ENCODE data around the gene SERTAD3.
A peak's percentile ranks its signal among the peaks of the same experiment; 100 is the strongest.
"Not testable (repeated sequence)": the region's sequence is repeated elsewhere in the genome, so short reads cannot be mapped to it uniquely, and the experiment has no call there.

The SERTAD3 gene

DNA sequence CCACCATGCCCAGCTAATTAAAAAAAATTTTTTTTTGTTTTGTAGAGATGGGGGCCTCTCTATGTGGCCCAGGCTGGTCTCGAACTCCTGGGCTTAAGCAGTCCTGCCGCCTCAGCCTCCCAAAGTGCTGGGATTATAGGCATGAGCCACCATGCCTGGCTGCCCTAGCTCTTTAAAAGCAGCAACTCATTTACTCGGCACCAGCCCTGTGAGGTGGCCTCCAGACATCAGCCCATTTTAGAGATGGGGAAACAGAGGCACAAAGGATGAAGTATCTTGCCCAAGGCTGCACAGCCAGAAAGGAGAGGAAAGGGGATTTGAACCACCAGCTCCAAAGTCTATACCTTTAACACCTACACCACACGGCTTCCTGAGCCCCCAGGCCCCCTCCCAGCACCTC is 31.3 kb downstream of the SERTAD3 start:
- no peak for DNase-seq (ENCODE audit: insufficient read length, low spot score)
- TF ChIP-seq, protein P1, sequence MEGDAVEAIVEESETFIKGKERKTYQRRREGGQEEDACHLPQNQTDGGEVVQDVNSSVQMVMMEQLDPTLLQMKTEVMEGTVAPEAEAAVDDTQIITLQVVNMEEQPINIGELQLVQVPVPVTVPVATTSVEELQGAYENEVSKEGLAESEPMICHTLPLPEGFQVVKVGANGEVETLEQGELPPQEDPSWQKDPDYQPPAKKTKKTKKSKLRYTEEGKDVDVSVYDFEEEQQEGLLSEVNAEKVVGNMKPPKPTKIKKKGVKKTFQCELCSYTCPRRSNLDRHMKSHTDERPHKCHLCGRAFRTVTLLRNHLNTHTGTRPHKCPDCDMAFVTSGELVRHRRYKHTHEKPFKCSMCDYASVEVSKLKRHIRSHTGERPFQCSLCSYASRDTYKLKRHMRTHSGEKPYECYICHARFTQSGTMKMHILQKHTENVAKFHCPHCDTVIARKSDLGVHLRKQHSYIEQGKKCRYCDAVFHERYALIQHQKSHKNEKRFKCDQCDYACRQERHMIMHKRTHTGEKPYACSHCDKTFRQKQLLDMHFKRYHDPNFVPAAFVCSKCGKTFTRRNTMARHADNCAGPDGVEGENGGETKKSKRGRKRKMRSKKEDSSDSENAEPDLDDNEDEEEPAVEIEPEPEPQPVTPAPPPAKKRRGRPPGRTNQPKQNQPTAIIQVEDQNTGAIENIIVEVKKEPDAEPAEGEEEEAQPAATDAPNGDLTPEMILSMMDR (IDR thresholded peaks at IDR 0.05; ENCODE audit: insufficient read depth, missing control alignments), result no peak
- FAIRE-seq, result no peak

DNA sequence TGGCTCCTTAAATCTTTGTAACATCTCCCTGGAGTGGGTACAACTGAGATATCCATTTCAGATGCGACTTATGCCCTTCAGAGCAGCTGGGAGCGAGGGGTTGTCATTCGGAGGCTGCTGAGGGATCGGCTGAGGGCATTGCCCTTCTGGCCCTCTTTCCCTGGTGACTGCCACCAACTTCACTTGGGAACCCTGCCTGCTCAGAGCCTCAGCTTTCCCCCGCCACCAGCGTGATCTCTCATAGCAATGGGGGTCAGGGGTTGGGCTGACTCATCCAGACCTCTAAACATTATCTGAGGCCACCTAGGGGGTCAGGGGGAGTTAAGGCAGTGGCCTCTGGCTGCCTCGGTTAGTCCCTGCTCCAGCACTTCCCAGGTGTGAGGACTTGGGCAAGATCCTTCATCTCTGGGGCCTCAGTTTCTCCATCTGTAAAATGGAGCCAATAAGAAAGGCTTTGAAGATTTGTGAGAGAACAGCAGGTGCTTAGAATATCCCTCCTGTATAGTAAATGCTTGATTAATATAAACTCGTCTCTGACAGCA is 32.1 kb downstream of the SERTAD3 start:
- TF ChIP-seq, protein P1 (IDR thresholded peaks at IDR 0.05; ENCODE audit: insufficient read depth, missing control alignments), result no peak
- FAIRE-seq, result no peak
- no peak for DNase-seq (ENCODE audit: insufficient read length, low spot score)

DNA sequence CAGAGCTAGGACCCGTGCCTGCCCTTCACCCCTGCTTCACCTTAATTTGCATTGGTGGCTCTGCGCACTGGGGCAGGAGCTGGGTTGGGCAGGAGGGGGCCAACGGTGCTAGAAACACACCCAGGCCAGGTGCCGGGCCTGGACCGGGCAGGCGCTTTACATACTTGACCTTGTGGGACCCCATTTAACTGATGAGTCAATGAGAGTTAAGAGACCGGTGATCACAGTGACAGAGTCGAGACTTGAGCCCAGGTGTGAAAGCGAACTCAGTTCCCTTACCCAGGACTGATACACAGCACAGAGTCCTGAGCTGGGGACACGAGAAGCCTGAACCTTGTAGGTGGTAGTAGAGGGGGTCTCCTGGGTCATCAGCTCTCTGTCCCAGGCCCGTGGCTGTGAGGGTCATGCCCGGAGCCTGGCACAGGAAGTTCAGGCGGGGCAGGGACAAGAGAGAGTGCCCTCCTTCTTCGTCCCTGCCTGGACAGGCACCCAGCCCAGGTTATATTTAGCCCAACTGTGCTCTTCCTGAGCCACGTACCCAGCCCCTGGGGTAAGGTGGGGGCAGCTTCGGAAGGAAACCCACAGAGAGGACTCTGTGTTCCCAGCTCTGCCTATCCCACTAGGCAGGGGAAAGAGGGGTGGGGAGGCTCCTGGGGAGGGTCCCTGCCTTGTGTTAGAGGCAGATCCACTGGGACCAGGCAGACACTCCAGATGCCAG is 32.9 kb downstream of the SERTAD3 start:
- TF ChIP-seq, protein P1 (IDR thresholded peaks at IDR 0.05; ENCODE audit: insufficient read depth, missing control alignments), result no peak
- DNase-seq (ENCODE audit: insufficient read length, low spot score) (no peak), FAIRE-seq (no peak)

DNA sequence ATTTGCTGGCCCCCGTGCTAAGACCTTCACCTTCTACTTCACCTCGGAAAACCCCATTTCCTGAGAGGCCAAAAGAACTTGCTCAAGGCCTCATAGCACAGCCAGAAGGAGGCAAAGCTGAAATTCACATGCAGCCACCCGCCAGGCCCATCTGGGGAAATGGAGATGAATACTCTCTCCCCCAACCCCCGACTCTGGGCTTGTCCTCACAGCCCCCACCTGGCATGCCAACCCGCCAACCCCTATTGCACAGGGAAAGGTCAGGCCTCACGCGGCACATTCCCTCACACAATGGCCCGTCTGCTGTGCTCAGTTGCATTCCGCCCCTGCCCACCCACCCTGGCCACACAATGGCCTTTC is 34.1 kb downstream of the SERTAD3 start:
- DNase-seq (ENCODE audit: insufficient read length, low spot score), result no peak
- TF ChIP-seq, protein P1 (IDR thresholded peaks at IDR 0.05; ENCODE audit: insufficient read depth, missing control alignments), result no peak
- no peak for FAIRE-seq

DNA sequence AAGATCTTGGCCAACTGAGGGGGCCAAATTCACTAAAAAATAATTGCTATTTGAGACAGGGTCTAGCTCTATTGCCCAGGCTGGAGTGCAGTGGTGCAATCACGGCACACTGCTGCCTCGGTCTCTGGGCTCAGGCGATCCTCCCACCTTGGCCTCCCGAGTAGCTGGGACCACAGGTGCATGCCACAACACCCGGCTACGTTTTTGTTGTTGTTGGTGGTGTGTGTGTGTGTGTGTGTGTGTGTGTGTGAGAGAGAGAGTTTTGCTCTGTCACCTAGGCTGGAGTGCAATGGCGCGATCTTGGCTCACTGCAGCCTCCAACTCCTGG is 35.6 kb downstream of the SERTAD3 start:
- not testable (repeated sequence) for DNase-seq (ENCODE audit: insufficient read length, low spot score); FAIRE-seq

DNA sequence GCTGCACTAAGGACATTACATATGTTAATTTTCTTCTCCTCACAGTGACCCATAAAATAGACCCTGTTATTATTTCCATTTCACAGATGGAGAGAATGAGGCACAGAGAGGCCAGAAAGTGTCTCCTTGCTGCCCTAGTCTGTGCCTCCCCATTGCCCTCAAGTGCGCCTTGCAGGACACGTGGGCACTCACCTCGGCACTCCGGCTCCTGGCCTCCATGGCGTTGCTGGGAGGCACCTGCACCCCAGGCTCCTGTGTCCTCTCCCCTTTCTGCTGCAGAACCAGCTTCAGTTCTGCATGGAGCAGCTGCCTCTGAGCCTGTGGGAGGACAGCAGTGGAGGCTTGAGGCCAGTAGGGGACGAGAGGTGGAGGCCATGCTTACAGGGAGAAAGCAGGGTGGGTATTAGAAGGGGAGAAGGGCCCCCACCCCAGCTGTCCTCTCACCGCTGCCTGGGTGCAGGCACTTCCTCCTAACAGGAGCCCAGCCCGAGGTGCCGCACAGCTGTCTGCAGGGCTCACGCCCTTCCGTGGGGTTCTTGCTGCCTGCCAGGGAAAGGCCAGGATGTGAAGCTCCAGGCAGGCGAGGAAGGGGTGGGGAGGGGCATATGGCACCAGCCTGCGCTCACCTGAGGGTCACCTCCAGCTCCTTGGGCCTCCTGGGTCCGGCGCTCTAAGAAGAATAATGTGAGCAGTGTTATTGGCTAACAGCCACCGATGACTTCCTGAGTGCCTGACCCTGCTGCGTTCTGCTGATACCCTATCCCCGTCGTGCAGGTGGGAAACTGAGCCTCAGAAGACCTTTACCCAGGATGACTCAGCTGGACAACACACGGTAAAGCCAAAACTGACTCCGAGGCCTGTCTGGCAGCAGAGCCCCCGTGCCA is 36.2 kb downstream of the SERTAD3 start:
- FAIRE-seq, result no peak

DNA sequence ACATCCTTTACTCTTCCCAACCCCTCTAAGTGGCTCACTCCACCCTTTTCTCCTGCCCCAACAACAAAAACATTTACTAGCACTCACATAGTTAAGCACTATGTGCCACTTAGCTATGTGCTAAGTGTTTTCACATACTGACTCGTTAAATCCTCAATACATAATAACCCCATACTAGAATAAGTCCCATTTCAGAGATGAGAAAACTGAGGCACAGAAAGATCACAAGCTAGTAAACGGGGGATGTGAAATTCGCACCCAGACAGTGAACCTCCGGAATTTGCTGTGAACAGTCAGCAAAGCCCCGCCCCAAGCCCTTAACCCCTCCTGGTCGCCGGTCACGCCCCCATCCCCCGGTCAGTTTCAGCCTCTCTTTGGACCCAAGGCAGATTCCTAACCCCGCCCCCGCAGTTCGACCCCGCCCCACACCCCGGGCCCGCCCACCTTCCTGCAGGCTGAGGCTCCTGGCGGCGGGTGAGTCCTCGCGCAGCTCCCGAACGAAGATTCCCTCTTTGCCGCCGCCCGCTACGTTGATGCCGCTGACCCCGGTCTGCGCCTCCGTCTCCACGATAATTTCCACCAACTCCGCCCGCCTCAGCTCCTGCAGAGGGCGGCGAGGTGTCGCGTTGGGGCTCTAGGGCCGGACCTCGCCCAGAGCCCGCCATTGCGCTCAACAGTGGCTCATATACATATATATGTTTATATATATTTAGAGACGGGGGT is 40.7 kb downstream of the SERTAD3 start:
- no peak for FAIRE-seq

More for the DNA sequence above, 36.2 kb downstream of the SERTAD3 start:
- no peak for DNase-seq (ENCODE audit: insufficient read length, low spot score)
- TF ChIP-seq, protein P1 (IDR thresholded peaks at IDR 0.05; ENCODE audit: insufficient read depth, missing control alignments), result no peak

More for the DNA sequence above, 40.7 kb downstream of the SERTAD3 start:
- peak; percentile 94 for DNase-seq (ENCODE audit: insufficient read length, low spot score)
- TF ChIP-seq, protein P1 (IDR thresholded peaks at IDR 0.05; ENCODE audit: insufficient read depth, missing control alignments), result no peak
